ENCODE data around the gene GNPDA1. TPM values are rescaled to one million over a fixed set of nuclear protein-coding genes. Genes with fewer than 3 reads are reported as not detected.

Gene GNPDA1
- total and polyA plus RNA-seq, 2 of the 8 experiments (the other 6 are each of a cell fraction or from before 2014, with no cell fraction given), result 33.0 to 94.3 TPM

DNA sequence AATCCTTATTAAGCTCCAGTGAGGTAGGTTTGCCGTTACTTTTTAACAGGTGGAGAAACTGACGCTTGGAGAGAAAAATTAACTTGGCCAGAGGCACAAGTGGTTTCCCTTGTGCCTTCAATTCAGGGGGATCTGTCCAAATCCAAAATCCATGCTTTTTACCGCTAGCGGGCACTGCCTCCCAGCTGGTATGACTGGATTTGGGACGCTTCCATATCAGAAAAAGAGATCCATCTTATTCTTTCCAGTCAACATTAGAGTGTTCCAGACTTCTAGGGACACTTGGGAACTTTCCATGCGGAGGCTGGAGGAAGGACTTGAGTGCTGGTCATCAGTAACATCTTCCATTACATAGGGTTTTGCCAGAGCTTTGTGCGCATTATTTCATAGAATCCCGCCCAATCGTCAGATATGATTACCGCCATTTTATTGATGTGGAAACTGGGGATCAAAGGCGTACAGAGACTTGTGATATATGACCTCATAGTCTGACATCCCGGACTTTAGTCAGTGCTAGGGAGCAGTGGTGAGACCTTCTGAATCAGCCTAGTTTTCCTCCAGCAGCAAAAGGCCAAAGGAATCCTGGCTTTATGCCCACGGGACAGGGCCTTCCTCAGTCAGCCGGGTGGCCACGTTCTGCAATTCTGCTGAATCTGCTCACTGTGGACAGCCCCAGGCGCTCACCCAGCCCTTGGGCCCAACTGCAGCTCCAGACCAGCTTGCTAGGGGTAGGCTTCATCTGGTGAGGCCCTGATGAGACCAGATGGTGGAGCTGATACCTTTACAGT, 1.1 kb upstream of the GNPDA1 start (continued):
- TF ChIP-seq CHD2 (IDR thresholded peaks at IDR 0.05; ENCODE audit: low read length) (no peak), SP2 (IDR thresholded peaks at IDR 0.05; ENCODE audit: low read length) (no peak), RXRA (IDR thresholded peaks at IDR 0.05; ENCODE audit: insufficient read depth, low read depth, low read length) (no peak), HDAC2 (IDR thresholded peaks at IDR 0.05; ENCODE audit: borderline replicate concordance in 1 of 2, low read depth in 2 of 2, low read length in 2 of 2) (no peak), EZH2 (IDR thresholded peaks at IDR 0.05; ENCODE audit: low read depth, low read length, severe bottlenecking) (no peak), RFX5 (IDR thresholded peaks at IDR 0.05; ENCODE audit: borderline replicate concordance, low read depth, low read length) (no peak)

All from H1 (cell line).